Central memory CD4-positive, alpha-beta T cell (primary cell): ENCODE data around the gene PLK2.
A peak's percentile ranks its signal among the peaks of the same experiment; 100 is the strongest.

Experiments used
- DNase-seq: peaks from one replicate; pipeline ENCODE4 v3.0.0; 2022

Gene PLK2

DNA sequence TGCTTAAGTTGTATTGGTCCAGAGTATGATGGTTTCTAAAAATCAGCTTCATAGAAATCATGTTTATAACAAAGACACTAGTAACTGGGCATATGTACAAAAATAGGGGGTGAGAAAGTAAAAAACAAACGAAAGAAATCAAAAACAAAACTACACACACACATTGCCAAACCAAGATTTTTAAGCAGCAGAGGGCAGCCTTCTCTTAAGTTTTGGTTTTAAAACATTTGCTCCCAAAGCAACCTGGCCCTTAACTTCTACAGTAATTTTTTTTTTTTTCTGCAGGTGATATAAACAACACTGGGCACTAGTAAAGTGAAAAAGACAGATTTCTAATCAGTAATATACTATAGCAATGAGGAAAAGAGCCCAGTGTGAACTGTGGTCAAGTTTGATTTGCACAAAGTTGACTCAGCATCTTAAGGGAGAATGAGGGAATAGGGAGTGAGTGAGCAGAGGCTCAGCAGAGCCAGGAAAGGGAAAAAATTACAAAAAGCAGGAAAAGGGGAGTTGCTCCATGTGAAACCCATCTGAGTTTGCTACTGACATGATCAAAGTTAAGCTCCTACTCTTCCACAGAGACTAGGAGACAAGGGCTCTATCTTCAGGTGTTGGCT is 18.0 kb upstream of the PLK2 start:
- DNase-seq = no peak

DNA sequence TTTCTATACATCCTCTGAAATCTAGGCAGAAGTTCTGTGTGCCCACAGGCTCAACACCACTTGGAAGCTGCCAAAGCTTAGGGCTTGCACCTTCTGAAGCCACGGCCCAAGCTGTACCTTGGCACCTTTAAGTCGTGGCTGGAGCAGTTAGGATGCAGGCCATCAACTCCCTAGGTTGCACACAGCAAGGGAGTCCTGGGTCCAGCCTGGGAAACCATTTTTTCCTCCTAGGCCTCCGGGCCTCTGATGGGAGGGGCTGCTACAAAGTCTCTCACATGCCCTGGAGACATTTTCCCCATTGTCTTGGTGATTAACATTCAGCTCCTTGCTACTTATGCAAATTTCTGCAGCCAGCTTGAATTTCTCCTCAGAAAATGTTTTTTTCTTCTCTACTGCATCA is 15.5 kb upstream of the PLK2 start:
- DNase-seq = no peak

DNA sequence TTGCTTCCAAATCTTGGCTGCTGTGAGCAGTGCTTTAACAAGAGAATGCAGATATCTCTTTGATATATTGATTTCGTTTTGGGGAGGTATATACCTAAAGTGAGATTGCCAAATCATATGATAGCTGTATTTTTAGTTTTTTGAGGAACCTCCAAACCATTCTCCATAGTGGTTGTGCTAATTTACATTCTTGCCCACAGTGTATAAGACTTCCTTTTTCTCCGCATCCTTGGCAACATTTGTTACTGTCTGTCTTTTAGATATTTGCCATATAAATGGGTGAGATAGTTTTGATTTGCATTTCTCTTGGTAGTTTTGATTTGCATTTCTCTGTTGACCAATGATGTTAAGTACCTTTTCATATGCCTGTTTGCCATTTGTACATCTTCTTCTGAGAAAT is 10.0 kb upstream of the PLK2 start:
- no peak for DNase-seq

DNA sequence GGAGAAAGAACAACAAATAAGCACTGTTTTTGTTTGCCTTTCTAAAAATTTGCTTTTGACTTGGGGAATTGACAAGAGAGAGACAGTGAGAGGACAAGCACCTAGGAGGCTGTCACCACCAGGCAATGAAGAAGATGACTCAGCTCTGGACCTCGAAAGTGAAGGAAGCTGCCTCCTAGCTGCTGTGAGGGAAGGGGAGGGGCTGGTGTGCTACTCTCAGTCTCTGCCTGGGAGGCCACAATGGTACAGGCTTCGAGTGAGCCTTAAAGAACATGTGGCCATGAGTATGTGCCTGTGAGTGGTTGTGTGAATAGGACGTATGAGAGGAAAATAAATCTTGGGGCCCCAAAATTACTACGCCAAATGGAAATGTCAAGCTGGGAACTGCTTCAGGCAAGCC is 7.1 kb upstream of the PLK2 start:
- DNase-seq = no peak

DNA sequence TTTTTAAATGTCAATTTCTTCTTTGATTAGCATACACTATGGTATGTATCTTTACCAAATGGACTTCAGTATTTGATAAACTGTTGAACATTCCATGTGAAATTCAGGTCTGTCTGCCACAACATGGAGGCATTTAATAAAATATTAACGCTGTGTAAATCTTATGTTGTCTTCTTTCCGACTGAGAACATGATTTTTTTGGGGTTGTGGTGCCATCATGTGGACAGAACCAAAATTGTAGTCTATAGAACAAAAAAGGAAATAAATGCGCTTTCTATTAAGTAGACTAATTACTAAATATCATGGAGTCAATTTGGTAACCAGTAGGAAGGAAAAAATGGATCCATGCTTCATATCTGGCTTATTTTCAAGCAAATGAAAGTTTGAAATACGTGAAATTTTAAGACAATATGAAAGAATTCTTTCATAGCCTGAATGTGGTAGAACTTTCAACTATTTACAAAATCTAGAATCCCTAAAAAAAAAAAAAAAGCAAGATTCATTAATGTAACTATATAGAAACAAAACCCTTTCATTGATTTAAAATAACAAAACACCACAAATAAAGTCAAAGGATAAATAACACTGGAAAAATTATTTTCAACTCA is 2.8 kb upstream of the PLK2 start:
- DNase-seq = peak; percentile 58

DNA sequence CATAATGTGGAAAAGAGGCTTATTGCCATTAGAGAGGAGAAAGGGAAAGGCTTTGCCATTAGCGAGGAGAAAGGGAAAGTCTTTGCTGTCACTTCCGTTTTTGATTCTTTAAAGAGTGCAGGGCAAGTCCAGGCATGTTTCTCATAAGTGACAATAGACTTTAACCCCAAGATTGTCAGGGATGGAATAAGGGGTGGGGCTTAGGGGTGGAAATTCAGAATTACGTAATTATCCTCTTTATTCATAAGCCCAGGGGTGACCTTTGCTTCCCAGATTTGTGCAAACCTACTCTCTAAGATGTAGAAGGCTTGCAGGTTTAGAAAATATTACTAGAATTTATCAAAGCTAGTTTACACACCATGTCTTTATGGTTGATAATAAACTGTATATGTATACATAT is 2.3 kb upstream of the PLK2 start:
- DNase-seq = no peak

DNA sequence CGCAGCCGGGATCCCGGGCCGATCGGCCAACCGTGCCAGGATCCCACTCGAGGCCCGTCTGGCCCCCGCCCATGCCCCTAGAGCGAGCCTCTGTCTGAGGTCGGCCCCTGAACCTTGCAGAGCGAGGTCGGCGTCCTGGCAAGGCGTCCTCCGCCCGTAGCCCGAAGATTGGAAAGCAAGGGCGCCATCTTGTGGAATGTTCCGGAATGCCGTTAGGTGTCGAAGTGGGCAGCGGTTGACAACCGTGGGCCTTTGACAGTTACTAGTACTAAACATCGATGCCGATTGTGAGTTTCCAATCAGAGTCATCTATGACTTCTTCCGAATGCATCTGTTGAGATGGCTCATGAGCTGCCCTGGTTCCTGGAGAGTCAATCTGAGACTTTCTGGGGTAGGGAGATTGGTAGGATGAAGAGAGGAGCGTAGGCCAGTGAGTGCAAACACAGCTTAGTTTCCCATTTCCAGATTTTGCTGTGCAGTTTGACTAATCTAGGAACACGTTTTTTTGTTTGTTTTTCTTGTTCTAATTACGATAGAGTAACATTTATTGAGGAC is 923 bp upstream of the PLK2 start:
- peak; percentile 81 for DNase-seq

DNA sequence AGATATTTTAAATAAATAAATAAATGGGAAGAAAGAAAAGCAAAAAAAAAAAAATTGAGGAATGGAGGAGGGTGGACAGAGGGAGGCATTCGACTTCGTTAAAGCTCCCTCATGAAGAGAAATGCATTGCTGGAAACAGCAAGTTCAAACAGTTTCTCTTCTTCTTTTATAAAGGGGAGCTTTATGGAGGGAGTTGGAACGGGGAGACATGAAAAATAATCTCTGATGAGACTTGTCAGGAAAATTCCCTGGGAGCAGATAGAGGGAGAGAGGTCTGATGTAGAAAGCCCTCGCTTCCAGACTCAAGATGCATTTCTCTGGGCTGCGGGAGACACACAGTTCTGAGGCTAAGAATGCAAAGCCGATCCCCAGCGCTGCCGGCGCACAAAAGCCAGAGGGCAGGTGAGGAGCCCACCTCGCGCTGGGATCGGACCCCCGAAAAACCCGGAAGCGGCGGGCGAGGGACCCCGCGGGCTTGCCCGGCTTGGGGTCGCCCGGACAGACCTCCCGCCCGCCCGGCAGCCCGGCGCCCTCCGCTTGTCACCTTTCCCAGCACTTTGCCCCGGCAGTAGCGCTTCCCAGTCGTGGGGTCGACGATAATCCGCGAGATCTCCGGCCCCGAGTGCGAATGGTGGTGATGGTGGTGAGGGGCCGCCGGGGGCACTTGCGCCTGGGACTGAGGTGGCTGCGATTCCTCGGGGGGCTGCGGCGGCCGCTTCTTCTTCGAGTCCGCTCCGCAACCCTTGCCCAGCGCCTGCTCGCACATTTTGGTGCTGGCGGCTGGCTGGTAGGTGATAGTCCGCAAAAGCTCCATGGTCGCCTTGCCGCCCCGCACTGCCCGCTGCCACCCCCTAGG is 512 bp downstream of the PLK2 start:
- peak; percentile 21 for DNase-seq

DNA sequence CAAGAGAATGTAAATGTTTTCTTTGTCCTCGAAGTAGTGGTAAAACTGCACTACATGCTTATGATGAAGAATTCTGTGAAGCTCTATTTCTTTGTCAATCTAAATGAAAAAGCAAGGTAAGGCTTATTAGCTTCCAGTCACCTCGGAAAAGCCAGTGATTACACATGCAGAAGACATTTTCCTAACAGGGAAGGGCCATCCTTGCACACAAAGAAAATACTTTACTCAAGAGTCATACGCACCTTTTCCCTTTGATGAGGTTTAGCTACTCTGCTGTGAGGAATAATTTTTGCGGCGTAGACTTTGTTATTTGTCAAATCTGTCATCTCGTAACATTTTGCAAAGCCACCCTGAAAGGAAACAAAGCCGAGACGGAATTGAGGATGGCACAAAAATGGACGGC is 1.1 kb downstream of the PLK2 start:
- peak; percentile 25 for DNase-seq

DNA sequence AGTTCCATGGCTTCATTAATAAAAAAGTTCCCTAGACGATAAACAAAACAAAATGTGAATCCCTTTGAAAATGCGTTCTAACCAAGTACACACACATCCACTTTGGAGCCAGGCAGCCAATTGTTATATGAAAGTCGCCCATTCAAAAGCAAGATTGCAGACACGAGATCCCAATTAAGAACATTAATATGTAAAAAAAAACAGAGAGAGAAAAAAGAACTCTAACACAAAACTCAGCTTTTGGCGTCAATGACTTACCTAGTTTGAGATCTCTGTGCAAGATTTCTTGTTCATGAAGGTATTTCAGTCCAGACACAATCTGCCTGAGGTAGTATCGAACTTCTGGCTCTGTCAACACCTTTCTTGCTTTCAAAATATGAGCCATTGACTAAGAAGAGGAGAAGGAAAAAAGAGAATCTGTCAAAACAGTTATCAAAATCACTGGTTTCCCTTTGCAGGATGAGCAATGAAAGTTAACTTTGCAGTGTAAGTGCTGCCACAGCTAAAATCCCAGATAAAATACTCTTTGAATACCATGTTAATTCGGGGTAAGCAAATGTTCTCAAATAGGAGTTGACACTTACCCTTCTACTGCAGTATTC is 1.6 kb downstream of the PLK2 start:
- DNase-seq = no peak

DNA sequence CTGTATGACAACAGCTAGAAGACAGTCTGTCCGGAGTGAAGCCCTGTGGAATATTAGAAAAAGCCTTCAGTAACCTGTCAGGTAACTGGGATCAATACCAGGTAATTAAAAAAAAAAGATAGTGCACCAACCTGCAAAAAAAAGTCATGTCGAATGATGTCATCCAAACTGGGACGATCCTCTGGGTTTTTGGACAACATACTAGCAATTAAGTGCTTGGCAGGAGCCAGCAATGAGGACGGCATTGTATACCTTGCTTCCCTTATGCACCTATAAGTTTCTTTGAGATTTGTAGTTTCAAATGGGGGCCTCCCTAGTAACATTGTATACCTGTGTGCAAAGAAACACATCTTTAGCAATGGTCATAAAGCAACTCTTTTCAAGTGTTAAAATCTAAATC is 2.8 kb downstream of the PLK2 start:
- DNase-seq = no peak

DNA sequence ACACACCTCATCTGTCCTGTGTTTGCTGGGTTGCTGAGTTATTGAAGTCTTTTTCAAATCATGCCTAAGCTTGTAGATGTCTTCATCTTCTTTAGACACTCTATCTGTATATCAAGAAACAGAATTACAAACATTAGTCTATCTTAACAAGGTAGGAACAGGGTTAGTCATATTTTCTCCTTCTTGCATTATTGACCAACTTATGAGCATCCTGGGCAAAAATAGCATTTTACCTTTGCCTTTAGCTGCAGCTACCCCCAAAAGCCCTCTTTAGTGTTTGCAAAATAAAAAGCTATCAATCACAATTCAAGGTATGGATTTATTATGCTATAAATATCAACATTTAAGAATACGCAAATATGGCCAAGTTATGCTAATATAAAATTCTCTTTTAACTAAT is 3.4 kb downstream of the PLK2 start:
- DNase-seq = no peak

DNA sequence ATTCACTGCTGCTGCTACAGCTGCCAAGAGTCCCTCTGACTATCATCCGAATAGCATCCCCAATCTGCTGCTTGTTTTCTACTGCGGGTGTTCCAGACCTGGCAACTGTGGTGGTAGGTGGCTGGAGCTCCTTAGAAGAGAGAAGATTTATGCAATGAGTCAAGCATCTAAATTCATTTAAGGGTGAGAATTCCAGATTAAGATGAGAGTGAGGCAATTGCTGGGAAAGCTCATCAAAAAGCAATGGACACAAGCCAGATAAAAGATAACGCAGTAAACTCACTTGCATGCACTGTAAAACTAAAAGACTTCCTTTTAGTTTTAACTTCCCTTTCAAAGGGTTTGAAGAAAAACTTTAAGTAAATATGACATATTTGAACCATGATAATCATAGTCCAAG is 3.9 kb downstream of the PLK2 start:
- DNase-seq = no peak

DNA sequence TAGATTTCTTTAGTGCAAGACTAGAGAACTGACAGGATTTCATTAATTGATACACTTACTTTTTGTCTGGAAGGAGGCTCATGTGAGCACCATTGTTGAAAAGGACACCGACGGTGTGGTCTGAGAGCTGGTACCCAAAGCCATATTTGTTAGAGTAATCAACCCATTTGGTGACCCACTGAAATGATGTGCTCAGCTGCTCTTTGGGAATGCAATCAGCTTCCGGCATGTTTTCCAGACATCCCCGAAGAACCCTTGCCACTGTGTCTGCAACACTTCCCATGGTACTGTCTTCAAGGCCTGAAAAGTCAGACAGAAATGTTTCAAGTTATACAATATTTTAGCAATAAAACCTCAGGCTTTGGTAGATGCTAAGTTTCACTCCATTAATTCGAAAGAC is 4.4 kb downstream of the PLK2 start:
- DNase-seq = no peak

DNA sequence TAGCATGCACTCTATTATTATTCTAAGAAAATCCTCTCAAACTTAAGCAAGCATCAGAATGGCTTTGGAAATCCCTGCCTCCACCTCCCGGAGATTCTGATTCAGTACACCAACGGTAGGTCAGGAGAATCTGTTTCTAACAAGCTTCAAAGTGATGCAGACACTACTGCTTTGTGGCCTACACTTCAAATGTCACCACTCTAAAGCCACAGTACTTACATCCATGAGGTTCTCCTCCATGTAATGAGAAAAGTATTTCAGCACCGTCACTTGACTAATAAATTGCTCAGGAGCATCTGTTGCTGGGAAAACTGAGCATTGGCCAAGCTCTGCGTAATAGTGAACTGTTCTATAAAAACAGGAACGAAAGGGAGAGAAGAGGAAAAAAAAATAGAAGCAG is 4.8 kb downstream of the PLK2 start:
- DNase-seq = no peak

DNA sequence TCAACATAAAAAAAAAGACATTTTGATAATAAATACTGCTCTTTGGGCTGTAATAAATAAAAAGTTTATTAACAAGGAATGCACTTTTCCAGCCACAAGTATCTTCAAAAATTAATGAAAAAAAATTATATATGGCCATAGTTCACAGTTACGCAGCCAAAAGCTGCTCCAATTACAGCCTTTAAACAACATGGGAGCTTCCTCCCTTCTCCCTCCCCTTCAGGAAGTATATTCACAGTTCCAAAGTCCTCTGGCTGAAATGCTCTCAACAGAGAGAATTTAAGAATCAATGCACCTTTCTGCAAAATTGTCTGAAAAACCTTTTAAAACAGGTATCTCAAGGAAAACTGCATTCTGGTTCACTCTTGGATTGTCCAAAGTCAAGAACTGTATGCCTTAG is 5.9 kb downstream of the PLK2 start:
- DNase-seq = no peak

DNA sequence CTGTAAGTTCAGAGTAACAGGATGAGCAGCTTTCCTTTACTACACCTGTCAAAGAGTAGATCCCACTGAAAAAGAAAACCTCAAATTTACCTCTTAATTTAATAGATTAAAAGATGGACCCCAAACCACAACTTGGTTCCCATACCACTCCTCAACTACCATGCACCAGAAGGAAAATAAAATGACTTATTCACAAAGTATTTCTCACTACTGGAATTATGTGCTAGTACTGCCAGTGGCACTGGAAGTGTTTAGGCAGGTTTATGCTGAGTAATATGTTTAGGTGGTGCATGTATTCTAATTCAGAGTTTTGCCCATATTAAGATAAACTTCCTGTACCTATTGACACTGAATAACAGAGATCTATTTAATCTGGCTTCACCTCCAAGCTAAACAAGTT is 6.6 kb downstream of the PLK2 start:
- DNase-seq = no peak

DNA sequence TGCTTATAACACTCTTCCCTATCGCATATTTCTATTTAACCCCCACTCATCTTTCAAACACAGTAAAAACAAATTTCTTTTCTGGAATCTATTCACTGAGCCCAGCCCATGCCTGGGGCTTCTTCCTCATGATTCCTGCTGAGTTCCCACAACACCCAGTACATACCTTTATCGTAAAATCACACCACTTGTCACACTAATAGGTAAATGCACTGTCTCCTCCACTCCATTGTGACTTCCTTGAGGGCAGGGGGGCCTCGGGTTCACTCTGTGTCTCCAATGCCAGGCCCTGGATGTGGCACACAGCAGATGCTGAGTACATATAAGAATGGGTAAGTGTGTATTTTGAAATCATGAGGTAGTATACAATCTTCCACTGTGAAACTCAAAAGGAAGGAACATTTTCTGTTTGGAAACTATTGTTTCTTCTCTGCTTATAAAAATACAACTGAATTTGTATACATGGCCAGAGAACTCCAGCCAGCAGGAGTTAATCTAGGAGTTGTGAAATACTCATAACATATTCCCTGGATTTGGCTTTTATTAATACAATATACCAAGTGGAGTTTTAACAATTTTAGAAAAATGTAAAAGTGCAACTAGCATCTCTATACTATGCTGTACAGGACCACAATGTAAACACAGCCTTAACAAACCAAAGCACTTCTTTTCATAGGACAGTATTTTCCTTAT is 7.2 kb downstream of the PLK2 start:
- no peak for DNase-seq

DNA sequence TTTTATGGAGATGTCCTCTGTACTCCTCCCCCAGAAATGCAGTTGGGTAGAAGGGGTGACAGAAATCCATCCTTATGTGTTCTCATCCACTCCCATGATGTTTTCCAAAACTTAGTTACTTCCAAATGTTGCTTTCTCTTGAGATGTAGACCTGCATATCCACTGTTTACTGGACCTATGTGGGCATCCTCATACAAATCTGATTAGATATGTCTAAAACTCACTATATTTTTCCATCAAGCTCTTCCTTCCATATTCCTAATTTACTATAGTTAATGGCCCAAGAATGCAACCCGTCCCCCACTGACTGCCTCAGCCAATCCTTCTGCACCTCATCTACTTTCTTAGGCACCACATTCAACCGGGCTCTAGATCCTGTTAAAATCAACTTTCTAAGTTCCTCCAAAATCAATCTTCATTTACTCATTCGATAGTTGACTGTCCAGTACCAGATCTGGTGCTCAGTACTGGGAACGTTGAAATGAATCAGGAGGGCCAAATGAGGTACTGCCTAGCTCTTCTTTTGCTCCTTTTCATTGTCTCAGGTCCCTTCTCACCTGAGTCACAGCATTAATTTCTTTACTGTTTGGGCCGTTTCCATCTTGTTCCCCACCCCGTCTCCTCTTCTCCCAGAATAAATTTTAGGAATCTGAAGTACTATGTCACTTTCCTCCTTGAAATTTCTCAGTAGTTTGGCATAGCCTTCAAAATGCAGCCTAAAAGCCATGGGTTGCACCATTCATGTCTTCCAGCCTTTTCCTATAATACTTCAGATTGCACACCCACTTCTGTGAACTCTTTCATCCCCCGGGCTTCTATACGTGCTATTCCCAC is 7.9 kb downstream of the PLK2 start:
- DNase-seq = no peak

DNA sequence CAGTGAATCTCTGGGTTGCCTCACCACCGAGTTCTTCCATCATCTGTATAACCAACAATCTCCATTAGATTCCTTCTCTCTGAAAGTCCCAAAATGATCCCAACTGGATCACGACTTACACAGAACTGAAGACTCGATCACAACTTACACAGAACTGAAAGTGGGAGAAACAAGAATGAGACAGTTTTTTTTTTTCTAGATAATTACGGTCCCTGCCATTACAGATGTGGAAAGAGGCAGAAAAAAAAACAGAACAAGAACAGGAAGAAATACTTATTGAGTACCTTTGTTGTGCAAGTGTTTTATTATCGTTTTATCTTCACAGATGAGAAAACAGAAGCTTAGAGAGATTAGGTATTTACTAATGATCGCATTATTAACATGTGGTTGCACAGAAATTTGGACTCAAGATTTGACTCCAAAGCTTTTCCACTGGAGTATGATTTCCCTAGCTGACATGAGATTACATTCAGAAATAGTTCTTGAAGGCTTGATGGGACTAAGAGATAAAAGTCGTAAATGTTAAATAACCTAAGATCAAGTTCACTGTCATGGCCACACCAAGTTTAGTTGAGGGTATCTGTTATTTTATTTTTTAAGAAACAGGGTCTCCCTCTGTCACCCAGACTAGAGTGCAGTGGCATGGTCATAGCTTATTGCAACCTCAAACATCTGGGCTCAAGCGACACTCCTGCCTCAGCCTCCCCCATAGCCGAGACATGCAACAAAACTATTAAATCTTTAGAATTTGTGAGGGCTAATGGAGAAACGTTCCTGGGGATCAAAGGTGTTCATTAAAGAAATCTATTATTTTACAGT is 8.9 kb downstream of the PLK2 start:
- no peak for DNase-seq

DNA sequence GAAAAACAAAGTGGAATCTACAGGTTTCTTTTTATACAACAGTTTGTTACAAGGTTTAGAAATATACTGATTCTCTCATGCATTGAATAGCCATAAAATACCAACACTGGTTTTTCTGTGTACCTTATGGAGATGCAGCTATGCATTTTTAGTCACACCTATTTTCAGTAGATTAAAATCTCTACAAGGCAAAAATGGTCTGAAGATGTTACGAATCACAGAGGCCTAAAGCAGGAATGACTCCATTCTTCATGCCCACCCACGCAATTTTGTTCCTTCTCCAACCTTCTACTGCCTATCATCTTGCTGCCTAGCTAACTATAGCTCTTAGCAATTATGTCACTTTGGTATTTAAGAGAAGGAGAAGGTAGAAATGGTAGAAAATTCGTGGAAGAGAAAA is 9.9 kb downstream of the PLK2 start:
- DNase-seq = no peak
